HG03442 (cell line): ENCODE measurements around the gene RHBDL3.

Experiments used
- ATAC-seq: cut with Tn5 transposase; IDR thresholded peaks from one replicate; pipeline ENCODE4 v1.9.1; 2021; ENCODE audit warnings: mild to moderate bottlenecking, moderate library complexity; ENCODE audit not compliant: unreplicated experiment

RHBDL3 gene

GRCh38 chr17:32266389-32267301 is 1.0 kb downstream of the RHBDL3 start:
- ATAC-seq, result no peak

GRCh38 chr17:32267690-32268205 is 2.1 kb downstream of the RHBDL3 start:
- no peak for ATAC-seq

- no peak for ATAC-seq
Observed at GRCh38 chr17:32268734-32269288, 3.2 kb downstream of the RHBDL3 start.

GRCh38 chr17:32269377-32269776 is 3.7 kb downstream of the RHBDL3 start:
- ATAC-seq, result no peak

DNA sequence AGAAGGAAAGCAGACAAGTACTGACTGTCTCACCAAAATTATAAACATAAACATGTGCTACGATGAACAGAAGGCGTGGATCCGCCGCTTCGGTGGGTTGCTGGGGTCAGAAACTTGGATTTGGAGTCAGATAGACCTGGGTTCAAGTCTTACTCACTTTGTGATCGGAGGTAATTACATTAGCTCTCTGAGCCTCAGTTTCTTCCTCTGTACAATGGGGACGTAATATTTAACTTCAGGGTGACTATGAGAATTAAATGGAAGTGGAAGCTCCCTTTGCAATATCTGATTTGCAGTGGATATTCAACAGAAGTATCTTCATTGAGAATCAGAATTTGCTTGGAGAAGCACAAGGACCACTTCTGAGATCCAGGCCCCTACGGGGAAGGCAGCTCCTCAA is 6.2 kb downstream of the RHBDL3 start:
- no peak for ATAC-seq

- no peak for ATAC-seq
Observed at GRCh38 chr17:32274101-32274500, 8.5 kb downstream of the RHBDL3 start.

GRCh38 chr17:32274643-32275042 is 9.0 kb downstream of the RHBDL3 start:
- ATAC-seq, result no peak

DNA sequence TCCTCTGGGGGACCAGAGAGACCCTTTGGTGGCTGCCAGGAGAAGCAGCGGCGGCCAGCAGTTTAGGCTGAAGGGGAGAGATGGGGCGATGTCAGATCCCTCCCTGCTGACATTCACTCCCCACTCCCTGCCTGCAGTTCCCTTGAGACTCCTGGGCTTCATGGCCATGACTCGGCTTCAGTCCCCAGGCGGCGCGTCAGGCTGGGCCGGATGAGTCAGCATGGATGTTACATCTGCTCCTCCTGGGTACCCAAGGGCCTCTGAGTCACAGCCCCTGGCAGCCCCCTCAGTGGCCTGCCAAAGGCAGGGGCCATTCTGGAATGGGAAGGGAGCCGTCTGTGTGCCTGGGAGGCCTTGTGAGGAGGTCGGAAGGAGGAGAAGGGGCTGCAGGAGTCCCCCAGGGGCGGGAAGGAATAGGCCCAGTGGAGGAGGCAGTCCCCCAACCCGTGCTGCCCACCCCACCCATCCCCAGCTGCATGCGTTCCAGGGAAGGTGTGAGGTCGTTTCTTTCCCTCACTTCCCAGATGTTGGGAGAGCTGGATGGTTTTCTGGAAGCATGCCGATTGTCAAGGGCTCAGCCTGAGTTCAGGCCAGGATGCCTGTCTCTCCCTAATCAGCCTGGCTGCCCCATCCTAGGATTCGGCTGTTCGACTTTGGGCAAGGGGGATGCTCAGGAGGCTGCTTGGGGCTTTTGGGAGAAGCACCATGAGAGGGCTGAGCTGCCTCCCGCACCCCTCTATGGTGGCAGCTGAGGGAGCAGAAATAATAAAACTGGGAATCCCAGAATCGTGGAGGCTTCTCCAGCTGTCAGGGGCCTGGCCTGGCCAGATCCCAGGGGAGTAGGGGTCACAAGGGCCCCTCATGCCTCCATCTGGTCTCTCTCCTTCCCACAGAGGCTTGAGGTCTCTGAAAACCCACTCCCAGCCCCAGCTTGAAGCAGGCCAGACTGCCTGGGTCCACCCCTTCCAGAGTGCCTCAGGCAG is 9.7 kb downstream of the RHBDL3 start:
- no peak for ATAC-seq

DNA sequence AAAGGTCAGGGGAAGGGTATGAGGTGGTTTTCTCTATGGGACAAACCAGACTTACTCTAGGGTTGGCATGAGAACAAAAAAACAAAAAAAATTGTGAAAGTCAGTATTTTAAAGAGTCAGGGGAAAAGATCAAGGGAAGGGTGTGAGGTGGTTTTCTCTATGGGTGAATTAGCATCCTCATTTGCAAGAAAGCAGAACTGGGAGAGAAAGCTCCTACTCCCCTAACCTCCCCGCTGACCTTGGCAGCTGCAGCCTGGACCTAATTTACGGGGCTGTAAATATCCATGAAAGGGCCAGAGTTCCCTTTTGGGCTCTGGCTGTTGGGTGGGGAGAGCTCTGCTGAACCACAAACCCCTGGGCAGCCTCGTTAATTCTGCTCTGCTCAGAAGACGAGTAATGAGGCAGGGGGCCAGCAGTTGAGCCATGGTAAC is 10.6 kb downstream of the RHBDL3 start:
- no peak for ATAC-seq

GRCh38 chr17:32277284-32277683 is 11.7 kb downstream of the RHBDL3 start:
- ATAC-seq, result no peak

- ATAC-seq, result no peak
Observed at GRCh38 chr17:32278815-32279214, 13.2 kb downstream of the RHBDL3 start.

- ATAC-seq, result no peak
Observed at GRCh38 chr17:32279891-32280716, 14.5 kb downstream of the RHBDL3 start.

DNA sequence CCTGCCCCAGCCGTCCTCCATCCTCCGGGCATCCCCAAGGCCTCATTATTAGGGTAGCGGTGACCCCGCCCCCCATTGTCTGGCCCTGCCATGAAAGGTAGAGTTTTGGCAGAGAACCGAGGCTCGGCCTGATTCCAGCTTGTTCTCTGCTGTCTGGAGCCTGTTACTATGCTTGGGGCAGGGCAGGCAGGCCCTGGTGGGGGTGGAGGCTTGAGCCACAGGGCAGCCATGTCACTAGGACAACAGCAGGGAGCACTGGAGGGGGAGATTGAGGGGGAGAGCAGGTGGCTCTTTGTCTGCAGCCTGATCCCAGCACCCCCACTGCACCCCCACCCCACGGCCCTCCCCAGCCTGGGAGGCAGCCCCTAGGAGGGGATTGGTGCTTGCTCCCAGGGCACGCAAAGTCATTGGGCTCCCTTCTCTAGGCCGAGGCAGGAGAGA is 15.4 kb downstream of the RHBDL3 start:
- no peak for ATAC-seq

GRCh38 chr17:32283745-32284201 is 18.1 kb downstream of the RHBDL3 start:
- no peak for ATAC-seq

- no peak for ATAC-seq
Observed at GRCh38 chr17:32285306-32285705, 19.7 kb downstream of the RHBDL3 start.

DNA sequence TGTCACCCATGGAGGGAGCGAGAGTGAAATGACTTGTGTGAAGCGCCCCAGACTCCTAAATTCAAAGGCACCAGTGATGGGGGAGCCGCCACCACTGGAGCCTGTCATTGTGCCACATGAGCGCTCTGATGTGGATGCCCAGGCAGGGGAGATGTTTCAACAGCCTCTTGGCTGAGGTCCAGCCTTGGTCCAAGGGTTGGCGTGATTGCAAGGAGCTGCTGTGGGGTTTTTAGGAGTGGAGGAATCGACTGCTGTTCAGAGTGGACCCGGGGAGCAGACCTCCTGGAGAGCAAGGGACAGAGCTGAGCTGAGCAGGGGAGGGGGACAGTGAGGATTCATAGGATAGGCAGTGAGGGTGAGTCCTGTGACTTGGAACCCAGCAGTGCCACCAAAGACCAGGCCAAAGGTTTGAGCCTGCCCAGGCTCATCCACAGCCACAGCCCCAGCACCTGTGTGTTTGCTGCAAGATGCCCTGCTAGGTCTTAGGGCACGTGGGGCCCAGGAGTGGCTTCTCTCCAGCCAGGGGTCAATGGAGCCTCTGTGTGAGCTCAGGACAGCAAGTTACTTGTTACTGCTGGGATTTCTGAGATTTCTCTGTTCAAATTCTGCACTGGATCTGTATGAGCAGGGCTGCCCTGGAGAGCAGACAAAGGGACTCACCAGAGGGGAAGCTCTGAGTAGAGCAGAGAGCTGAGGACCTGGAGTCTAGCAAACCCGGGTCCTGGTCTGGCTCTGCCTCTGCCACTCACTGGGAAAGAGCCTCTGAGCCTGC is 20.3 kb downstream of the RHBDL3 start:
- ATAC-seq, result no peak

DNA sequence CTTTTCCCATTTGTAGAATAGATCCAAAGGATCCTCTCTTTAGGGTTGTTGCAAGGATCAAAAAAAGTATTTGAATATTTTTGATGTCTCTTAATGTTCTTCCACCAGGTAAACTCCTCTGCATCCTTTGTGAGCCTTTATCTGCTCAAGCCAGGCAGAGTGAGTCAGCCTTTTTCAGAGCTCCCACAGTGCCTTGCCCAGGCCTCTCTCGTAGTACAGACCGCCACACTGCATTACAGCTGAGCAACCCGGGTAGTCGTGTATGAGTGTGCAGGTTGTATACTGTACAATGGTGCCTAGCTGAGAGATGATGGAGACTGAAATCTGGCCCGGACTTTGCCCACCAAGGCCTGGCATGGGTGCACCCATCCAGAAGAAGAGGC is 20.9 kb downstream of the RHBDL3 start:
- ATAC-seq, result no peak

GRCh38 chr17:32287804-32288511 is 22.3 kb downstream of the RHBDL3 start:
- ATAC-seq, result no peak

DNA sequence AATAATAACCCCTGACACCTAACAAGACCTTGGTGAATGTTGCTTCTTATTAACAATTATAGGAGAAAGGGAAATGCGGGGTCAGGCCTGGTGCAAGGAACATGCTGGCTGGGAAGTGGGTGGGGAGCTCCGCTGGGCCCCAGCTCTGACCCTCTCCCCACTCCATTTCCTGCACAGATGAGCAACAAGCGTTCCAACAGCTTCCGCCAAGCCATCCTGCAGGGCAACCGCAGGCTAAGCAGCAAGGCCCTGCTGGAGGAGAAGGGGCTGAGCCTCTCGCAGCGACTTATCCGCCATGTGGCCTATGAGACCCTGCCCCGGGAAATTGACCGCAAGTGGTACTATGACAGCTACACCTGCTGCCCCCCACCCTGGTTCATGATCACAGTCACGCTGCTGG is 23.0 kb downstream of the RHBDL3 start:
- ATAC-seq, result no peak
